ENCODE data around the gene OR10A5. TPM values are rescaled to one million over a fixed set of nuclear protein-coding genes. Genes with fewer than 3 reads are reported as not detected.

The OR10A5 gene
- total RNA-seq, 1 experiment from 2014 or later = not detected

DNA sequence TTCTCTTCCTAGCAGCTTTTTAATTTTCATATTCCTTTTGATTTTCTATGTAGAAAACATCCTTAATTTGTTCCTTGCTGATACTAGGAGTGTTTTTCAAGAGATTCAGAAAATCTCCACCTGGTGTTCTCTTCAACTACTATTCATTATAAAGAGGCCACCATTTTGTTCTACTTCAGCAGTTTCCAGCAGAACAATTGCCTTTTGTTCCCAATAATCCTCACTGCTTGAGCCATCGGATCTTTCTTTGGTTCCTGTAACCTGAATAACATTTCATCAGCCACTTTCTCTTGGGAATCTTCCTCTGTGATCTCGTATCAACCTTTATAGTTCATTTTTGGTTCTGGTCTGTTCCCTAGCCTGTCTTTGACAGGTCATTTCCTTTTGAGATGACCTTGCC, 1.8 kb upstream of the OR10A5 start (continued):
- TF ChIP-seq, protein P1, sequence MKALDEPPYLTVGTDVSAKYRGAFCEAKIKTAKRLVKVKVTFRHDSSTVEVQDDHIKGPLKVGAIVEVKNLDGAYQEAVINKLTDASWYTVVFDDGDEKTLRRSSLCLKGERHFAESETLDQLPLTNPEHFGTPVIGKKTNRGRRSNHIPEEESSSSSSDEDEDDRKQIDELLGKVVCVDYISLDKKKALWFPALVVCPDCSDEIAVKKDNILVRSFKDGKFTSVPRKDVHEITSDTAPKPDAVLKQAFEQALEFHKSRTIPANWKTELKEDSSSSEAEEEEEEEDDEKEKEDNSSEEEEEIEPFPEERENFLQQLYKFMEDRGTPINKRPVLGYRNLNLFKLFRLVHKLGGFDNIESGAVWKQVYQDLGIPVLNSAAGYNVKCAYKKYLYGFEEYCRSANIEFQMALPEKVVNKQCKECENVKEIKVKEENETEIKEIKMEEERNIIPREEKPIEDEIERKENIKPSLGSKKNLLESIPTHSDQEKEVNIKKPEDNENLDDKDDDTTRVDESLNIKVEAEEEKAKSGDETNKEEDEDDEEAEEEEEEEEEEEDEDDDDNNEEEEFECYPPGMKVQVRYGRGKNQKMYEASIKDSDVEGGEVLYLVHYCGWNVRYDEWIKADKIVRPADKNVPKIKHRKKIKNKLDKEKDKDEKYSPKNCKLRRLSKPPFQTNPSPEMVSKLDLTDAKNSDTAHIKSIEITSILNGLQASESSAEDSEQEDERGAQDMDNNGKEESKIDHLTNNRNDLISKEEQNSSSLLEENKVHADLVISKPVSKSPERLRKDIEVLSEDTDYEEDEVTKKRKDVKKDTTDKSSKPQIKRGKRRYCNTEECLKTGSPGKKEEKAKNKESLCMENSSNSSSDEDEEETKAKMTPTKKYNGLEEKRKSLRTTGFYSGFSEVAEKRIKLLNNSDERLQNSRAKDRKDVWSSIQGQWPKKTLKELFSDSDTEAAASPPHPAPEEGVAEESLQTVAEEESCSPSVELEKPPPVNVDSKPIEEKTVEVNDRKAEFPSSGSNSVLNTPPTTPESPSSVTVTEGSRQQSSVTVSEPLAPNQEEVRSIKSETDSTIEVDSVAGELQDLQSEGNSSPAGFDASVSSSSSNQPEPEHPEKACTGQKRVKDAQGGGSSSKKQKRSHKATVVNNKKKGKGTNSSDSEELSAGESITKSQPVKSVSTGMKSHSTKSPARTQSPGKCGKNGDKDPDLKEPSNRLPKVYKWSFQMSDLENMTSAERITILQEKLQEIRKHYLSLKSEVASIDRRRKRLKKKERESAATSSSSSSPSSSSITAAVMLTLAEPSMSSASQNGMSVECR (CRISPR knock-in tag; IDR thresholded peaks at IDR 0.05; ENCODE audit: borderline replicate concordance) = no peak

GRCh38 chr11:6844356-6844755, 1.1 kb upstream of the OR10A5 start:
- ATAC-seq = no peak
- Mint-ChIP-seq H3K27me3 (ENCODE audit: low read depth) (no peaks in the 10 kb centered on the region), H3K4me3 (no peak overlapping the region), H3K9me3 (peaks cover 43% of the 10 kb centered on the region), H3K4me1 (peaks cover 24% of the 10 kb centered on the region), H3K36me3 (peaks cover 3% of the 10 kb centered on the region; the same call in 1 of the 2 replicates), H3K27ac (no peak overlapping the region)
- no peak for TF ChIP-seq CREM (CRISPR knock-in tag; IDR thresholded peaks at IDR 0.05)
- TF ChIP-seq ZNF232 (CRISPR knock-in tag; IDR thresholded peaks at IDR 0.05) = no peak
- TF ChIP-seq, protein P2, sequence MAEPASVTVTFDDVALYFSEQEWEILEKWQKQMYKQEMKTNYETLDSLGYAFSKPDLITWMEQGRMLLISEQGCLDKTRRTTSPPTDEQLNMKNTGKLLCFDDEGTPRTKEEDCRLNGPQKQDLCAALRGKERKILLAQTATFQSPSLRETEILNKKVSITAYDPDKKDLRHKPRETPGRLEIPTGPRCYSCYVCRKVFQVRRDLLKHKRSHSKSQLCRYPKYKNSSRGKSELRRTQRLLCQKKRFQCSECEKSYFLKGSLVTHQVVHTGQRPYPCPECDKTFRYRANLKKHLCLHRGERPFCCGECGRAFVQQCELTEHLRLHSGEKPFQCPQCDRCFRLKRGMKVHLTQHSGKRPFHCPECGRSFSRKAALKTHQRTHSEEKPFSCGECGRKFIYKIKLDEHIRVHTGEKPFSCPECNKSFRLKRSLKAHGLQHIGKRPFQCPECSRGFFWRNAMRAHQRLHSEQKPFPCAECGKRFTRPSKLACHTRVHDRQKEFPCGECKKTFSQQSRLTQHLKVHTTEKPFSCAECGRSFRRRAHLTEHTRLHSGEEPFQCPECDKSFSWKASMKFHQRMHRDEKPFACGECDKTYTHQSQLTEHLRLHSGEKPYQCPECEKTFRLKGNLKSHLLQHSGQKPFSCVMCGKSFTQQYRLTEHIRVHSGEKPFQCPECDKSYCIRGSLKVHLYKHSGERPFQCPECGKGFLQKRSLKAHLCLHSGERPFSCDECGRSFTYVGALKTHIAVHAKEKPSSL (CRISPR knock-in tag; conservative IDR thresholded peaks at IDR 0.05) = no peak
- TF ChIP-seq CBFB (CRISPR knock-in tag; IDR thresholded peaks at IDR 0.05; ENCODE audit: low read depth) = no peak
- no peak for TF ChIP-seq FOXK1 (CRISPR knock-in tag; IDR thresholded peaks at IDR 0.05)
- TF ChIP-seq TEAD4 (CRISPR knock-in tag; IDR thresholded peaks at IDR 0.05) = no peak
- TF ChIP-seq RORB (CRISPR knock-in tag; IDR thresholded peaks at IDR 0.05) = no peak
- CTCF ChIA-PET = no interaction called here
- DNase-seq (ENCODE audit: low spot score) = no peak
- POLR2A ChIA-PET = no interaction called here

GRCh38 chr11:6850526-6850925, 5.0 kb downstream of the OR10A5 start:
- DNase-seq (ENCODE audit: low spot score) = no peak
- Mint-ChIP-seq H3K36me3 (peaks cover 21% of the 10 kb centered on the region), H3K27me3 (ENCODE audit: low read depth) (no peaks in the 10 kb centered on the region), H3K9me3 (peaks cover 65% of the 10 kb centered on the region), H3K4me3 (no peak overlapping the region), H3K4me1 (peaks cover 11% of the 10 kb centered on the region), H3K27ac (no peak overlapping the region)
- TF ChIP-seq GTF2I (CRISPR knock-in tag; conservative IDR thresholded peaks at IDR 0.05) (no peak), SMAD3 (CRISPR knock-in tag; IDR thresholded peaks at IDR 0.05; ENCODE audit: borderline replicate concordance) (no peak), ZNF281 (CRISPR knock-in tag; IDR thresholded peaks at IDR 0.05) (no peak), CREM (CRISPR knock-in tag; IDR thresholded peaks at IDR 0.05) (no peak), CTCF (IDR thresholded peaks at IDR 0.05) (no peak), MAX (CRISPR knock-in tag; IDR thresholded peaks at IDR 0.05) (no peak), ELF4 (CRISPR knock-in tag; IDR thresholded peaks at IDR 0.05; ENCODE audit: low read depth) (no peak), FOXJ3 (CRISPR knock-in tag; IDR thresholded peaks at IDR 0.05; ENCODE audit: borderline replicate concordance) (no peak), ZNF263 (CRISPR knock-in tag; IDR thresholded peaks at IDR 0.05; ENCODE audit: low read depth) (no peak)
- TF ChIP-seq, protein P1 (CRISPR knock-in tag; IDR thresholded peaks at IDR 0.05; ENCODE audit: borderline replicate concordance) = no peak
- no peak for ATAC-seq
- ChIA-PET CTCF (no interaction called here), POLR2A (no interaction called here)
